AG08396 (cell line): ENCODE data around the gene CCDC171.
"Not testable (repeated sequence)": the region's sequence is repeated elsewhere in the genome, so short reads cannot be mapped to it uniquely, and the experiment has no call there.

Experiments used
- DNase-seq: peaks from one replicate; pipeline ENCODE4 v3.0.0; 2012; ENCODE audit warnings: low spot score, mixed read lengths

CCDC171 gene

DNA sequence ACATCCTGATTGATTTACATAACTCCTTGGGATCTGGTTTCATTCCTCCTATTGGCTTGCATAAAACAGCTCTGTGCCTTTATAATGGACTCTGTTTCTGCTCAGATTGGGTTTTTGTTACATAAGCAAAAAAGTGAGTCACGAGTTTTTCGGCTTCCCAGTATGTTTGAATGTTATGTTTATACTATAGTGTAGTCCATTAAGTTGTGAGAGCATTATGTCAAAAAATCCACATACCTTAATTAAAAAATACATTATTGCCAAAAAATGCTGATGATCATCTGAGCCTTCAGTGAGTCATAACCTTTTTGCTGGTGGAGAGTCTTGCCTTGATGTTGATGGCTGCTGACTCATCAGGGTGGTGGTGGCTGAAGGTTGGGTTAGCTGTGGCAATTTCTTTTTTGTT lies 144.6 kb downstream of the CCDC171 start:
- DNase-seq: peak; percentile 48

DNA sequence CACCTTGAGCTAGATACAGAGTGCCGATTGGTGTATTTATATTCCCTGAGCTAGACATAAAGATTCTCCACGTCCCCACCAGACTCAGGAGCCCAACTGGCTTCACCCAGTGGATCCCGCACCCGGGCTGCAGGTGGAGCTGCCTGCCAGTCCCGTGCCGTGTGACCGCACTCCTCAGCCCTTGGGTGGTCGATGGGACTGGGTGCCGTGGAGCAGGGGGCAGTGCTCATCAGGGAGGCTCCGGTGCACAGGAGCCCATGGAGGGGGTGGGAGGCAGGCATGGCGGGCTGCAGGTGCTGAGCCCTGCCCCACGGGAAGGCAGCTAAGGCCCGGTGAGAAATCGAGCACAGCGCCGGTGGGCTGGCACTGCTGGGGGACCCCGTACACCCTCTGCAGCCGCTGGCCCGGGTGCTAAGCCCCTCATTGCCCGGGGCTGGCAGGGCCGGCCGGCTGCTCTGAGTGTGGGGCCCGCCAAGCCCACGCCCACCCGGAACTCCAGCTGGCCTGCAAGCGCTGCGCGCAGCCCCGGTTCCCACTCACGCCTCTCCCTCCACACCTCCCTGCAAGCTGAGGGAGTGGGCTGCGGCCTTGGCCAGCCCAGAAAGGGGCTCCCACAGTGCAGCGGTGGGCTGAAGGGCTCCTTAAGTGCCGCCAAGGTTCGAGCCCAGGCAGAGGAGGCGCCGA lies 147.2 kb downstream of the CCDC171 start:
- not testable (repeated sequence) for DNase-seq

DNA sequence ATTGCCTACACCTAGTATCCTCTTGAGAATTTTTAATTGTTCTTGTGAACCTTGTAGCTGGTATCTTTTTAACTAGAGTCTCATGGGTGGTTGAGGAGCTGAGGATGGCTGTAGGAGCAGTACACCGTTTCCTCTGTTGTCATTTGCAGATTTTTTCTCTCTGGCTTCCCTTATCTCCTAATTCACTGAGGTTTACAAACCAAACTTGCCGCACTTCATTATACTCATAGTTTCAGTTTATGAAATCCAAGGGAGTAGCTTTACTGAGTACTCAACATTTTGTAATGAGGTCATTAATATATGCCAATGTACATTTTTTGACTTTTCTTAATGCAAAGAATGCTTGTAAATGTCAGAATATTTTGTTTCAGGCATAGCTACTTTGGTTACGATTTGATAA lies 154.2 kb downstream of the CCDC171 start:
- no peak for DNase-seq

GRCh38 chr9:15711531-15711930 lies 158.7 kb downstream of the CCDC171 start:
- DNase-seq: no peak

DNA sequence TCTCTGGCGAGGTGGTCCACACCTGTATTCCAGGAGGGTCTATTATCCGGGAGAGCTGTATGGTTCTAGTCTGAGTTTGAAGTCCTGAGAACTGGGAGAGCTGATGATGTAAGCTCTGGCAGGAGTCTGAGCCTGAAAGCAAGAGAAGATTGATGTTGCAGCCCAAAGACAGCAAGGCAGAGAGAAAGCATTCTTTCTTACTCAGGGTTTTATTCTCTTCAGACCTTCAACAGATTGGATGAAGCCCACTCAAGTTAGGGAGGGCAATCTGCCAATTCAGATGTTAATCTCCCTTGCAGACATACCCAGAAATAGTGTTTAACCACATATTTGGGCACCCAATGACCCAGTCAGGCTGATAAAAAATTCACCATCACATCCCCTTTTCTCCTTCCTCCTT lies 159.1 kb downstream of the CCDC171 start:
- DNase-seq: no peak

- no peak for DNase-seq
Measured at GRCh38 chr9:15714746-15715145, 161.9 kb downstream of the CCDC171 start.

- no peak for DNase-seq
Measured at GRCh38 chr9:15717290-15717967, 164.6 kb downstream of the CCDC171 start.

DNA sequence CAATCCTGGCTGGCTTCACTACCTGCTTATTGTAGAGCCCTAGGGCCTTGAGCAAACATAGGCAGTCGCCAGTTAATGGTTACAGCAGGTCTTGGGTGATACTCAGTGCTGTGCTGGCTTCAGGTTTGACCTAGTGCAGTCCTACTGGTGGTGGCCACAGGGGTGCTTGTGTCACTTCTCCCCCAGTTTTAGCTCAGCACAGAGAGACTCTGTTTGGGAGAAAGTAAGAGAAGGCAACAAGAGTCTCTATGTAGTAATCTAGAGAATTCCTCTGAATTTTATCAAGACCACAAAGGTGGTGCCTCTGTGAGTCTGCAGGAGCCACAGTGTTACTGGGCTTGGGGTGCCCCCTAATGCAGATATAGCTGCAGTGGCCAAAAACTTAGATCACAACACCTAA lies 165.6 kb downstream of the CCDC171 start:
- DNase-seq: no peak

DNA sequence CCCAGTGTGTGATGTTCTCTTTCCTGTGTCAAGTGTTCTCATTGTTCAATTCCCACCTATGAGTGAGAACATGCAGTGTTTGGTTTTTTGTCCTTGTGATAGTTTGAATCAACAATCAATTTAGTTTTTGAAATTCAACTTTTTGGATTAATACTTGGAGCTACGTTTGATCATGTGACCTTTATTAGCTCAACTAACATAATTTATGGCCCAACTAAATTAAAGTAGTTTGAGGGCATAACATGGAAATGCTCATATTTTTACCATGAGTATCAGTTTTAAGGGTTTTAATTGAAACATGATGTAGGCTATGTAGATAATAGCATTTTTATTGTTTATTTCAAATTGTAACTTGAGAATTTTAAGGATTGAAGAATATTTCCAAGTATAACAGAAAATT lies 168.0 kb downstream of the CCDC171 start:
- no peak for DNase-seq

DNA sequence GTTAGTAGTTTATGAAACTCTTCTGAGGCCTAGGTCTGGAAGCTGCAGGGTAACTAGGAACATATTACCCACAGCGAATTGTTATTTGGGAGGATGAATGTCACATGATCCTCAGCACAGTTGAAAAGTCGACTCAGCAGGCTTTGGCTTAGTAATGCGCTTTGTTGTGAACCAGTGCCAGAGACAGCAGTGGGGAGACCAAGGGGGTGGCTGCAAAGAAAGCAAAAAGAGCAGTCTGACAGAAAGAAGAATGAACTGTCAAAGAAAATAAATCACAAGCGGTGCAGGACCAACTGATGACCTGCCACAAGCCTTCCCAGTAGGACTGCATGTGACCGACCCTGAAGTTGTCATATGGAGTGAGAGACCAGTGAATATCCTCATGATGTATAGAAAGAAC lies 170.0 kb downstream of the CCDC171 start:
- no peak for DNase-seq

GRCh38 chr9:15724016-15724415 lies 171.2 kb downstream of the CCDC171 start:
- DNase-seq: peak; percentile 4

DNA sequence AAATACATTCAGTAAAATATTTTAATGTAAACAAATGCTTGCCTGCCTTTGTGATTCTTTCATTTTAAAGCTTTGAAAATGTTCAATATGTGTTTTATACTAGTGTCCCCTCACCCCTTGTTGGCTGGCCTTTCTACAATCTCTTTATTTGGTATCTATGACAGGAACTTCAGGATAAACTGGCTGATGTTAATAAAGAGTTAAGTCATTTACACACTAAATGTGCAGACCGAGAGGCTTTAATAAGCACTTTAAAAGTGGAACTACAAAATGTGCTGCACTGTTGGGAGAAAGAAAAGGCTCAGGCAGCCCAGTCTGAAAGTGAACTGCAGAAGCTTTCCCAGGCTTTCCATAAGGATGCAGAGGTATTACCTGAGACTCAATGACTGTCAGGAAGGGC lies 171.8 kb downstream of the CCDC171 start:
- DNase-seq: no peak

DNA sequence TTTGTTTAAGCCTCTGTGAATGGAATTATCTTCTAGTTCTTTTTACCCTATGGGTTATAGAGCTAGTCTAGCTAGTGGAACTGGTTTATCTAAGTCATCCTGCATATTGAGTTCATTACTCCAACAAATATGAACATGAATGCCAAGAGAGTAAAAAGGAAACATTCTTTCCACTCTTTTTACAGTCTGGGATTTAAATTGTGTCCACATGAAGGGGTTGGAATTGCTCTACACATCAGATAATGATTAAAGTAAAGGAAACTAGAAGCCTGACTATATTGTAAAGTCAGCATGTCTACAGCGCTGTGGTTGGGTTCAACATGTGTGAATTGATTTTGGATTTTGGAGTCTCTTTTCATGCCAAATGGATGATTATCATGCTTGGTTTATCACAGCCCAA lies 173.1 kb downstream of the CCDC171 start:
- DNase-seq: no peak

DNA sequence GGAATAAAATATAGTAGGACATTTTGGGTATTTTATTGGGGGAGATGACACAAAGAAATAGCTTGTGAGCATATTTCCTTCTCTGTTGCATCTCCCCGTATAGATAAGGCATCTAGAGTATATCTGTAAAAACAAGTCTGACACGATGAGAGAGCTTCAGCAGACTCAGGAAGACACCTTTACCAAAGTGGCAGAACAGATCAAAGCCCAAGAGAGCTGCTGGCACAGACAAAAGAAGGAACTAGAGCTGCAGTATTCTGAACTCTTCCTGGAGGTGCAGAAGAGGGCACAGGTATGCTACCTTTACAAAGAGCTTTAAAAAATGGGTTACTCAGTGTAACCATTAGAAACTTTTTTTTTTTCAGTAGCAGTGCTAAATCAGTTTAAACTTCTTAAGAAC lies 176.7 kb downstream of the CCDC171 start:
- no peak for DNase-seq

DNA sequence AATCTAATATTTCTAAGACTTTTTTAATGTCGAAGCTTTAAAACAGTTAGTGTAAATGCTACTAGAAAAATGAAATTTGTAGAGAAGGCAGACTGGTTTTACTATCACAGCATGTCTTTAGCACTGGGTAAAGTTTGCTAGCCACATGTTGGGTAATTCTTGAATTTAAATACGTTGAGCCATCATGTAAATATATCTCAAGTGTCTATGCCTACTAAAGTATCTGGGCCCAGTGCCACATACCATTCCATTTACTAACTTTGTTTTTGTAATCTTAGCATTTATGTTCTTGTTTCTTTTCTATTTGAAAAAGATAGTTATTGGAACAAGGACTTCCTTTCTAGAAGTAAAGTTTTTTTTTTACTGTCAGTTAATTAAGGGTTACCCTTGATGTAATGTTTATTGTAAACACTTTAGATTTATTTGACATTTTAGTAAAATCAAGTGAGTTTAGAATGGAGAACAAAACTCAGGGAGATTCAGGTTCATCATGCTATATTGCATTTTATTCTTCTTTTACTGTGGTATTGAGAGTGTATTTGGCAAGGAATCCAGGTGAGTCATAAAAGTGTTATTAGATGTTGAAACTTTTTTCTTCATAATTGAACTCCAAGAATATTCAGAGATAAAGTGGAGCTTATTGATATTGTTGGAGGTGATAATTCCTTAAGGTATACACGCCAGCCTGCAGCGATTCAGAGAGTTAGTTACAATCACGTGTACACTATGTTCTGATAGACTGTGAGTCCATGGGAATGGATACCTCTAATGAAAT lies 182.4 kb downstream of the CCDC171 start:
- peak; percentile 53 for DNase-seq

GRCh38 chr9:15736569-15736968 lies 183.7 kb downstream of the CCDC171 start:
- no peak for DNase-seq

DNA sequence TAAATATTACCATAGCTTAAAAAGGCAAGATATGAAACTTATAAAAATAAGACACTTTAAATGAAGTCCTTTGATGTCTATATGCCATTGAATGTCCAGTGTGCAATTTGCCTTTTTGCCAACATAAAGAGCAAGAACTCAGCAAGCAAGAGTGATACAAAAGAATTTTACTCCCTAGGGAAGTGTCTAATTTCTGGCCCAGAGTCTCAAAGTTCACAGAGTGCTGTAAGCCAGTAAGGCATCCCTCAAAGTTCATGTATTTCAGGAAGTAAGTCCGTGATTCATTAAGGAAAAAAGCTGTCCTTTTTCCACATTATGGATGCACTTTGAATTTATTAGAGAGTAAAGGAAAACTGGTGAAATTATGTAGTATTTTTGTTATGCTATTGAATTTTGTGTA lies 185.2 kb downstream of the CCDC171 start:
- no peak for DNase-seq

- no peak for DNase-seq
Measured at GRCh38 chr9:15741015-15741414, 188.2 kb downstream of the CCDC171 start.

DNA sequence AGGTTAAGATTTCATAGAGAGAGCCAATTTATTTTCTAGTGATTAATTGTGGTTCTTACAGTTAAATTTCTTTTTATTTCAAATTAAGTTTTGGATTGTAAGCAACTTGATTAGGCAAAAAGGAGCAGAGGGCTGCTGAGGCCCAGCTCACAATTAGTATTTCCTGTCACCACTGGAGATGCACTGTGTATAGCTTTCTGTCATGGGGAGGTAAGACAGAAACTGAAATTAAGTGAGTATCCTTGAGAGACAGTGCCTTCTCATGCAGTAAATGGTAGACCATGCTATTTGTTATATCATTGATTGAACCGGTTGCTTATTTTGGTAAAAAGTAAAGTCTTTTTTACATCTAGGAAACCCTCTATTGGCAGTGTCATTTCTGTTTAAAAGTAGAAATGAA lies 190.7 kb downstream of the CCDC171 start:
- DNase-seq: no peak

- DNase-seq: no peak
Measured at GRCh38 chr9:15744196-15744595, 191.4 kb downstream of the CCDC171 start.

DNA sequence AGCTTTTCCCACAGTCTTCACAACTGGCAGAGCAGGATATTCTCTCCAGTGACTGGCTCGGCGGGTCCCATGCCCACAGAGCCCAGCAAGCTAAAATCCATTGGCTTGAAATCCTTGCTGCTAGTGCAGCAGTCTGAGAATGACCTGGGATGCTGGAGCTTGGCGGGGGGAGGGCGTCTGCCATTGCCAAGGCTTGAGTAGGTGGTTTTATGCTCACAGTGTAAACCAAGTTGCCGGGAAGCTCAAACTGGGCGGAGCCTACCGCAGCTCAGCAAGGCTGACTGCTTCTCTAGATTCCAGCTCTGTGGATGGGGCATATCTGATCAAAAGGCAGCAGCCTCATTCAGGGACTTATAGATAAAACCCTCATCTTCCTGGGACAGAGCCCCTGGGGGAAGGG lies 194.1 kb downstream of the CCDC171 start:
- DNase-seq: no peak

GRCh38 chr9:15755660-15756059 lies 202.8 kb downstream of the CCDC171 start:
- no peak for DNase-seq

DNA sequence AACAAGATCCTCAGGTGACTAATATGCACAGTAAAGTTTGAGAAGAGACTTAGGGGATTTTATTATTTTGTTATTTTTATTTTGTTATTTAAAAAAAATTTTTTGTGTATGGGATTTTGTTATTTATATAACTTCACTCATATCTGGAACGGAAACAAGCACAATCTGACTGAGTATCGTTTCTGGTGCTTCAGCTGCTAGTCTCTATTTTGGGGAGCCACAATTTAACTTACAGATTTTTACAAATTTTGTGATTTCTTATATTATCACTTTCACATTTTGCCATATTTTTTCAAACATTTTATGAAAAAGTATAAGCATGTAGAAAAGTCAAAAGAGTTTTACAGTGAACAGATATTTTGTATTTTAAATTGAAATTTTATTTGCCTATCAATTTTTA lies 208.7 kb downstream of the CCDC171 start:
- DNase-seq: no peak
